Thoracic aorta (tissue), 2 donors: ENCODE results near the gene IMMP1L. TPM values are rescaled to one million over a fixed set of nuclear protein-coding genes. Genes with fewer than 3 reads are reported as not detected.

Experiments
- ATAC-seq: fragments of 150-250 bp; one replicate; pipeline ENCODE4 v1.8.0; 2017; ENCODE audit warnings: low read depth; ENCODE audit not compliant: insufficient number of reproducible peaks, low FRiP score
- DNase-seq: peaks from one replicate; pipeline ENCODE4 v3.0.0-alpha.2; 2020; ENCODE audit warnings: low spot score
- H3K27ac ChIP-seq, 2 donors: fragments of 200-600 bp; sonication (generic); 1 replicate in 1 of 2; 2 replicates in 1 of 2; pipeline ENCODE4 v1.5.1; 2016; ENCODE audit warnings: mild to moderate bottlenecking in 2 of 2, moderate library complexity in 2 of 2
- H3K27me3 ChIP-seq: fragments of 200-600 bp; sonication (generic); replicated peaks from 2 replicates; pipeline ENCODE4 v1.6.0; 2016; ENCODE audit warnings: mild to moderate bottlenecking; ENCODE audit not compliant: insufficient read depth
- H3K36me3 ChIP-seq: fragments of 200-600 bp; sonication (generic); one replicate; pipeline ENCODE4 v1.5.1; 2016
- H3K4me1 ChIP-seq, 2 donors: fragments of 200-600 bp; sonication (generic); 1 replicate in 1 of 2; 2 replicates in 1 of 2; pipeline versions ENCODE4 v1.5.1 to v1.6.0; 2016; ENCODE audit warnings: low read depth in 2 of 2, mild to moderate bottlenecking in 1 of 2; ENCODE audit not compliant: control insufficient read depth in 1 of 2
- H3K4me3 ChIP-seq: fragments of 200-600 bp; sonication (generic); 2 replicates; pipeline ENCODE4 v1.5.1; 2016; ENCODE audit warnings: mild to moderate bottlenecking
- H3K9me3 ChIP-seq: fragments of 200-600 bp; sonication (generic); 2 replicates; pipeline ENCODE4 v1.5.1; 2016
- total RNA-seq, 2 donors: library from RNA; depleted of rRNA; stranded (reverse); fragments of >200 nt; gene quantifications; one replicate each; pipeline versions ENCODE4 v1.1.0 to v1.2.3, GENCODE V29; 2016
- TF ChIP-seq, protein P1 (sequence below): fragments of 200-600 bp; sonication (generic); IDR thresholded peaks from one replicate; pipeline ENCODE4 v1.5.1; 2019; ENCODE audit warnings: antibody characterized with exemption

IMMP1L gene
- total RNA-seq, 2 donors from 2014 or later: 8.0 to 13.4 TPM

DNA sequence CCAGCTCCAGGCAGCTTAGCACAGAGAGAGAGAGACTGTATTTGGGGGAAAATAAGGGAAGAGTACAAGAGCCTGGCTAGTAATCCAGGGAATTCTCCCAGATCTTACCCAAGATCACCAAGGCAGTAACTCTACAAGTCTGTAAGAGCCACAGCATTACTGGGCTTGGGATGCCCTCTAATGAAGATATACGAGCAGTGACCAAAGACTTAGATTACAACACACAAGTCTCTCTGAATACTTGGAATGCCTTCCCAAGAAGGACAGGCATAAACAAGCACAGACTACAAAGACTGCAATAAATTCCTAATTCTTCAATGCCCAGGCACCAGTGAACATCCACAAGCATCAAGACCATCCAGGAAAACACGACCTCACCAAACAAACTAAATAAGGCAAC lies 122.0 kb downstream of the IMMP1L start:
- no peaks in the 10 kb centered on the region for H3K4me1 ChIP-seq
- H3K4me3 ChIP-seq: no peak overlapping the region
- H3K27me3 ChIP-seq: no peaks in the 10 kb centered on the region
- H3K36me3 ChIP-seq: no peaks in the 10 kb centered on the region
- DNase-seq: no peak
- H3K27ac ChIP-seq: no peak overlapping the region
- no peaks in the 10 kb centered on the region for H3K9me3 ChIP-seq
- ATAC-seq: no peak
- TF ChIP-seq, protein P1, sequence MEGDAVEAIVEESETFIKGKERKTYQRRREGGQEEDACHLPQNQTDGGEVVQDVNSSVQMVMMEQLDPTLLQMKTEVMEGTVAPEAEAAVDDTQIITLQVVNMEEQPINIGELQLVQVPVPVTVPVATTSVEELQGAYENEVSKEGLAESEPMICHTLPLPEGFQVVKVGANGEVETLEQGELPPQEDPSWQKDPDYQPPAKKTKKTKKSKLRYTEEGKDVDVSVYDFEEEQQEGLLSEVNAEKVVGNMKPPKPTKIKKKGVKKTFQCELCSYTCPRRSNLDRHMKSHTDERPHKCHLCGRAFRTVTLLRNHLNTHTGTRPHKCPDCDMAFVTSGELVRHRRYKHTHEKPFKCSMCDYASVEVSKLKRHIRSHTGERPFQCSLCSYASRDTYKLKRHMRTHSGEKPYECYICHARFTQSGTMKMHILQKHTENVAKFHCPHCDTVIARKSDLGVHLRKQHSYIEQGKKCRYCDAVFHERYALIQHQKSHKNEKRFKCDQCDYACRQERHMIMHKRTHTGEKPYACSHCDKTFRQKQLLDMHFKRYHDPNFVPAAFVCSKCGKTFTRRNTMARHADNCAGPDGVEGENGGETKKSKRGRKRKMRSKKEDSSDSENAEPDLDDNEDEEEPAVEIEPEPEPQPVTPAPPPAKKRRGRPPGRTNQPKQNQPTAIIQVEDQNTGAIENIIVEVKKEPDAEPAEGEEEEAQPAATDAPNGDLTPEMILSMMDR: no peak

DNA sequence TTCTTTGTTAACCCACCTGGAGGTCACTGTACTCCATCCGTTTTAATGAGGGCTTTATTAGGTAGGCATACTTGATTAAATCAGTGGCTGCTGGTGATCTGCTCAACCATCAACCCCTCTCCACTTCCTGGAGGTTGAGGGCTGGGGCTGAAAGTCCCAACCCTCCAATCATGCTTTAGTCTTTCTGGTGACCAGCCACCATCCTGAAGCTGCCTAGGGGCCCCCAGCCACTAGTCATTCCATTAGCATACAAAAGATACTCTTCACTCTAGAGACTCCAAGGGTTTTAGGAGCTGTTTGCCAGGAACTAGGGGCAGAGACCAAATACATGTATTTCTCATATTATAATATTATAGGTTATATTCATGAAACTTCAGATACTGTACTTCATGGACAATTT lies 126.3 kb downstream of the IMMP1L start:
- Histone ChIP-seq H3K4me3 (no peak overlapping the region), H3K27me3 (no peaks in the 10 kb centered on the region), H3K27ac (no peak overlapping the region), H3K36me3 (no peaks in the 10 kb centered on the region), H3K9me3 (no peaks in the 10 kb centered on the region), H3K4me1 (no peaks in the 10 kb centered on the region)
- ATAC-seq (no peak), DNase-seq (no peak)
- TF ChIP-seq, protein P1: no peak

Other genes with a start within 250 kb of the IMMP1L start
- not detected for gene DCDC1, start 139.9 kb downstream of the IMMP1L start, total RNA-seq
- gene DNAJC24, start 139.8 kb downstream of the IMMP1L start, total RNA-seq: 10 to 100 TPM; 18.7 to 20.7 TPM
- gene ELP4, start 145 bp upstream of the IMMP1L start, total RNA-seq: 10 to 100 TPM; 16.9 TPM